Fibroblast of pulmonary artery (primary cell): ENCODE data around the gene RNPS1.
A peak's percentile ranks its signal among the peaks of the same experiment; 100 is the strongest.

Experiments
- DNase-seq: peaks from one replicate; pipeline ENCODE4 v3.0.0-alpha.2; 2010; ENCODE audit warnings: low read depth
- H3K4me3 ChIP-seq: replicated peaks from 2 replicates; pipeline ENCODE4 v1.5.1; 2011; ENCODE audit warnings: low read depth, mild to moderate bottlenecking, control low read depth, low read length, moderate library complexity
- TF ChIP-seq, protein P1 (sequence below): IDR thresholded peaks from 2 replicates; pipeline ENCODE4 v1.5.1; 2011; ENCODE audit warnings: mild to moderate bottlenecking, control low read depth, low read length, inconsistent platforms; ENCODE audit errors: missing control alignments

RNPS1 gene

DNA sequence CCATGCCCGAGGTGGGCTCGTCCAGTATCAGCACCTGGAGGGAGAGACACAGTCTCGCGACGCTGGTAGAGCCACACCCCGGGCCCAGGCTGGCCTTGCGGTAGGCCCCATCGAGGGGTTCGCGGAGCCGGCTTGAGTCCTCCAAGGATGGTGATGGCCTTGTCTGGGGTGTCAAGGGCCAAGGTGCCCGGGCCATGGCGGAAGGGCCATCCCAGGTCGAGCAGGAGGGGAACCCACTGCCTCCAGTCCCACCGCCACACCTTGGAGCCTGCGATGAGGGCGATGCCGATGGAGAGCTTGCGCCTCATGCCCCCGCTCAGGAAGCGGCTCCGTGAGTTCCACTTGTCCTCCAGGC, 29.6 kb upstream of the RNPS1 start:
- no peak overlapping the region for H3K4me3 ChIP-seq
- no peak for DNase-seq
- TF ChIP-seq, protein P1, sequence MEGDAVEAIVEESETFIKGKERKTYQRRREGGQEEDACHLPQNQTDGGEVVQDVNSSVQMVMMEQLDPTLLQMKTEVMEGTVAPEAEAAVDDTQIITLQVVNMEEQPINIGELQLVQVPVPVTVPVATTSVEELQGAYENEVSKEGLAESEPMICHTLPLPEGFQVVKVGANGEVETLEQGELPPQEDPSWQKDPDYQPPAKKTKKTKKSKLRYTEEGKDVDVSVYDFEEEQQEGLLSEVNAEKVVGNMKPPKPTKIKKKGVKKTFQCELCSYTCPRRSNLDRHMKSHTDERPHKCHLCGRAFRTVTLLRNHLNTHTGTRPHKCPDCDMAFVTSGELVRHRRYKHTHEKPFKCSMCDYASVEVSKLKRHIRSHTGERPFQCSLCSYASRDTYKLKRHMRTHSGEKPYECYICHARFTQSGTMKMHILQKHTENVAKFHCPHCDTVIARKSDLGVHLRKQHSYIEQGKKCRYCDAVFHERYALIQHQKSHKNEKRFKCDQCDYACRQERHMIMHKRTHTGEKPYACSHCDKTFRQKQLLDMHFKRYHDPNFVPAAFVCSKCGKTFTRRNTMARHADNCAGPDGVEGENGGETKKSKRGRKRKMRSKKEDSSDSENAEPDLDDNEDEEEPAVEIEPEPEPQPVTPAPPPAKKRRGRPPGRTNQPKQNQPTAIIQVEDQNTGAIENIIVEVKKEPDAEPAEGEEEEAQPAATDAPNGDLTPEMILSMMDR, result no peak

DNA sequence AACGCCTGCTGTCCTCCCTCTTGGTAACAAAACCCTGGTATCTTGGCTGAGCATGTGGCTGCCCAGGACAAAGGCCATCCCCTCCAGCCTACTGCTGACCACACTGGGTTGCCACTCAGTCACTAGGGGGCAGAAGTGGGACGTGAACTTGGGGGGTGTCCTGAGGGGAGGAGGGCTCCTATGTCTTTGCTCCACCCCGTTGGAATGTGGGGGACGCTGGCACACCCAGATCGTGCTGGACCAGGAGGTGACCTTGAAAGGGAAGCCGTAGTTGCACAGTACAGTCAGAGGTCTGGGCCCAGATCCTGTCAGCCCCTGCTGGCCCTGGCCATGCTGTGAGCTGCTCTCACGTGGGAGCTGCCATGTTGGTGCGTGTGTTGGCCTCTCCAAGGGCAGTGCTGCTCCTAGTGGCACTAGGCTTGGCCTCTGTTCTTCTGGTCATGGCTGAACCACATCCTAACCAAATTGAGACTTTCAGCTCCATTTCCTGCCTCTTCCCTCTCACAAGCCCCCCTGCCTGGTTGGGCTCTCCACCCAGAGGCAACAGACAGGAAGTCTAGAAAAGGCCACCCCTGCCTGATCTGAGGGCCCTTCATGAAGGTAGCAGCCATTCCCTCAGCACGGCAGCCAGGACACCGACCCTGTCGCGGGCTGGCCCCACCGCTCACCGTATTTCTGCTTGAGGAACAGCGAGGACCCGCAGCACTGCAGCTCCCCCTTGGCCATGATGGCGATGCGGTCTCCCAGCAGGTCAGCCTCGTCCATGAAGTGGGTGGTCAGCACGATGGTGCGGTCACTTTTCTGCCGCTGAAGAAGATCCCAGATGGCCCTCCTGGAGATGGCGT, 29.0 kb upstream of the RNPS1 start:
- no peak overlapping the region for H3K4me3 ChIP-seq
- TF ChIP-seq, protein P1, result peak; percentile 47
- peak; percentile 35 for DNase-seq

DNA sequence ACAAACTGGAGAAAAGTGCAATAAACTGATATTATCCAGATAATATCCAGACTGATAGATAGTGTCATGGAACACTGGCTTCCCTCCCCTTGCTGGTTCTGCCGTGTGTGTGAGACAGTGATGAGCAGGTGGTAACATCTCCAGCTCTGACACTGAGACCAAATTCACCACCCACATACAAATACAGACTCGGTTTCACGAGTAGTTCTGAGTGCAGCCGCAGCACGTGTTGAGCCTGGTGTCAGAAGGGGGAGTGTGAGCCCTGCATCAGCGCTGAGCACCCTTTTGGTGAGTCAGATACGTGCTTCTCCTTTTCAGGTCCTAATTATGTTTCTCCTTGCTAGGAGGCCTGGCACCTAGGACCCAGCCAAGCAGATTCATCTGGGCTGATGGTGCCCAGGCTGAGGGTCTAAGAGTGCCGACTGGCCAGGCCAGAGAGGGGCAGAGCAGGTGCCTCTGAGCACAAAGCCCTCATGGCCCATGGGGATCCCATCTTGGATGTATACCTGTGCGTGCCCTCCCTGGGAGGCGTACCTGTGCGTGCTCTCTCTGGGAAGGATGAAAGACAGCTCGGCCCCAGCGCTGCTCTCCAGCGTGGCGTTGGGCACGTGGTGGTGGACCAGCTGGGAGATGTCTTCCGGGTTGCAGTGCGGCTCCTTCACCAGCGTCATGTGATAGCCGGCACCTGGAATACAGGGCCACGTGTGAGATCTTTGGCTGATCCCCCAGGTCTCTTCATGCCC, 27.3 kb upstream of the RNPS1 start:
- H3K4me3 ChIP-seq, result no peak overlapping the region
- no peak for DNase-seq
- TF ChIP-seq, protein P1, result no peak

DNA sequence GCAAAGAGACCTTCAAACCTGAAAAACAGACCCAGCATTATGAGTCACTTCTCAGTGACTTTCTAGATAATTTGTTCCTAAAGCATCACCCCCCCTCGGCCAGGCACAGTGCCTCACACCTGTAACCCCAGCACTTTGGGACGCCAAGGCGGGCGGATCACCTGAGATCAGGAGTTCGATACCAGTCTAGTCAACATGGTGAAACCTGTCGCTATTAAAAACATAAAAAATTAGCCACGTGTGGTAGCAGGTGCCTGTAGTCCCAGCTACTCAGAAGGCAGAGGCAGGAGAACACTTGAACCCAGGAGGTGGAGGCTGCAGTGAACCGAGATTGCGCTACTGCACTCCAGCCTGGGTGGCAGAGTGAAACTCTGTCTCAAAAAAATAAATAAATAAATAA, 24.3 kb upstream of the RNPS1 start:
- H3K4me3 ChIP-seq, result no peak overlapping the region
- DNase-seq, result no peak
- TF ChIP-seq, protein P1, result no peak

DNA sequence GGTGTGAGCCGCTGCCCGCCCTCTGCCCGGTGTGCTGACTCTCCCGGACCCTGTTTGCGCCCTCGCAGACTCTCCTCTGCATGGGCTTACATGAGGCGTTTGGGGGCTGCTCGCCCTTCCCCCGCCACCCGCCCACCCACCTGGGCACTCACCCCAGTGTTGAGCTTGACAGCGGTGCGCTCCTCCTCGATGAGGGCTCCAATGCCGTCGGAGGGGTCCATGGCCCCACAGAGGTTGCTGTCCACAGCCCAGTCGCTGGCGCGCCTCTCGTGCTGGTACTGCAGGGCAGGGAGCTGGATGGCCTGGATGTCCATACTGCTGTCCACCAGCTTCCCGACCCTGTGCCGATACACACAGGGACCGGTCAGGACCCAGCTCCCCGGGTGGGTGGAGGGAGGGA, 21.4 kb upstream of the RNPS1 start:
- DNase-seq, result no peak
- no peak overlapping the region for H3K4me3 ChIP-seq
- TF ChIP-seq, protein P1, result no peak

DNA sequence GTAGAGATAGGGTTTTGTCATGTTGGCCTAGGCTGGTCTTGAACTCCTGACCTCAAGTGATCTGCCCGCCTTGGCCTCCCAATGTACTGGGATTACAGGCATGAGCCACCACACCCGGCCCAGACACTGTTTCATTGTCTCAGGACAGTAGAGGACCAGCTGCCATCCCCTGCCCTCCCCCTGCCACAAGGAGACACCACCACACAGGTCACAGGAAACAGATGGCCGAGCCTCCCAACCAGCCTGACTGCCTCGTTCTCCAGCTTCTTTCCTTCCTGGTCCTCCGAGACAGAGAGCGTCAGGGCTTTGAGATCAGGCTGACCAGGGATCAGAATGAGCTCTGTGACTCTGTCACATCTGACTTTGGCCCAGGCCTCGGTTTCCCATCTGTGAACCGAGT, 20.8 kb upstream of the RNPS1 start:
- no peak for DNase-seq
- H3K4me3 ChIP-seq, result no peak overlapping the region
- TF ChIP-seq, protein P1, result no peak
